Activated CD4-positive, alpha-beta T cell treated with anti-CD3 and anti-CD28 coated beads for 1 hour (primary cell): Measurements from ENCODE around the gene EGFR.

ENCODE experiments used
- DNase-seq: peaks from one replicate; pipeline ENCODE4 v3.0.0-alpha.2; 2020

Gene EGFR

DNA sequence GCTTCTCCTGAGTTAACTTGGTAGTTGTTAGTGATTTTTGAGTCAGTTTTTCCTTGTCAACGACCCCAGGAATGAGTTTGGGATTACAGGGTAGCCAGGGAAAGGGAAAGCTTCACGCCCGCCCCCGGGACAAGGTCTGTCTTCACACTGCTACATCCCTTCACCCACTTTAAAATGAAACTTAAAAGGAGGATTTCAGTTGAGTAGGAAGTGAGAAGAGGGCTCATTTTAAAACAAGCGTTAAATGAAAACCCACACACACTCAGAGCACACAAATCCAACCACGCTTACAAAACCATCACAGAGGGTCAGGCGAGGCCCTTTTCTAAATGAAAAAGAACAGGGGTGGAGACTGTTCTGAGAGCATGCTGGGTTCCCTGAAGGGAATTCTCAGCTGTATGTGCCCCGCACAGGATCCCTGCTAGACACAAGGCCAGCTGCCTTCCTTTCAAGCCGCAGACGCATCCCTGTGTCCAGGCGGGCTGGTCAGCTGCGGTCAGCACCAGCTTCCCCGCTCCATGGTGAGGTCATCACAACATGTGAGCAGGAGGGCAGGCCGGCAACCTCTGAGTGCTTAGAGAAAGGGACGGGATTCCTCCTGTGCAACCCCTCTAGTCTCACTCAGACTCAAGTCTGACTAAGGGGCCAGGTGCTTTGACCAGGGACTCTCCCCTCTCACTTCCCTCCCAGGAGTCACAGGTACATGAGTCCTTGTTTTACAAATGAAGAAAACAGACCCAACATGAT lies 111.8 kb downstream of the EGFR start:
- DNase-seq: no peak

GRCh38 chr7:55131142-55131929 lies 112.5 kb downstream of the EGFR start:
- no peak for DNase-seq

DNA sequence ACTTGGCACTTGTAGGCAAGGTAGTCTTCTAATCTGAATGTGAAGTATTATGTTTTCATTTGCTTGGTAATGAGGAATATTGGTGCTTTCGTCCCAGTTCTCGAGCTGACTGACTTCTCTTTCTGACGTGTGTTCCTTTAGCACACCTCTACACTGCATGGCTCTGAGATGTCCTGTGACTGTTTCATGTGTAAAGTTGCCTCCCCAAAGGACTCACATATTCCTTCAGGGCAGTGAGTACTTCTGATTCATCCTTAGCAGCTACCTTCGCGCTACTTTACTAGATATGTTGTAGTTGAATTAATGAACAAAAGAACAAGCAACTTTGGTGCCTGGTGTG lies 113.7 kb downstream of the EGFR start:
- no peak for DNase-seq

- no peak for DNase-seq
Observed at GRCh38 chr7:55132890-55133551, 114.2 kb downstream of the EGFR start.

DNA sequence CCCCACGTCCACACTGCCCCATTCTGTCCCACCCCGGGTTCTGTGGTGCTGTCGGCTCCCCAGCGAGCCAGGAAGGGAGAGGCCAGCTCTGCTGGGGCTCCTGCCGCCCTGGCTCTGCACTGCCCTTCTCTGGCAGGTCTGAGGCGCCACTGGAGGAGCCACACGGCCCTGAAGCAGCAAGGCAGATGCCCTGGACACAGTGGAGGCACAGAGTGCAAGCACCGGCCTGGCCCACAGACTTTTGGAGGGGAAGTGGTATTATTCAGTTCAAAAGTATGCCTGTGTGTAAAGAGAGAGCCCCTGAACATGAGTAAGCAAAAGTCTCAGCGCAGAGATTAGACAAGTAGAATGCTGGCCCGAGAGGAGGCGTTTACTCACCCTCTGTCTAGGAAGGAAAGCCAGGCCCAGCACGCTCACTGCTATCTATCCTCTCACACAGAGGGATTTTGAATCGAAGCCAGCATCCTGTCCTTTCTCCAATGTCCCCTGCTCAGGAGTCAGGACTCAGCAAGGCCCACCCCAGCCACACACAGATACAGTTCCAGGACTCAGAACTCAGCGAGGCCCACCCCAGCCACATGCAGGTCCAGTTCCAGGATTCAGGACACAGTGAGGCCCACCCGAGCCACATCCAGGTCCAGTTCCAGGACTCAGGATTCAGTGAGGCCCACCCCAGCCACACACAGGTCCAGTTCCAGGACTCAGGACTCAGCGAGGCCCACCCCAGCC lies 115.0 kb downstream of the EGFR start:
- DNase-seq: no peak

DNA sequence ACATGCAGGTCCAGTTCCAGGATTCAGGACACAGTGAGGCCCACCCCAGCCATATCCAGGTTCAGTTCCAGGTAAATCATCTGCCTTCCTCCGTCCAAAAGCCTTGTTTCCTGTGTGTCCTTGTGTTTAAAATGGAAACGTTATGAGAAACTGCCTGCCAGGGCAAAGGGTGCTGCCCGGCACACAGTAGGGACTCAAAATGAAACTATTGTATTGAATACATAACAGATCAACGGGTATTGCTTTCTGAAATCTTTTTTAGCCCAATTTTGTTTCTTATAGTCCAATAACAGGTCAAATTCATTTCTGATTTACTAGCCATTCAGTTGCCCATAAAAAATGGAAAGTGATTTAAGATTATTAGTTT lies 115.5 kb downstream of the EGFR start:
- DNase-seq: no peak

DNA sequence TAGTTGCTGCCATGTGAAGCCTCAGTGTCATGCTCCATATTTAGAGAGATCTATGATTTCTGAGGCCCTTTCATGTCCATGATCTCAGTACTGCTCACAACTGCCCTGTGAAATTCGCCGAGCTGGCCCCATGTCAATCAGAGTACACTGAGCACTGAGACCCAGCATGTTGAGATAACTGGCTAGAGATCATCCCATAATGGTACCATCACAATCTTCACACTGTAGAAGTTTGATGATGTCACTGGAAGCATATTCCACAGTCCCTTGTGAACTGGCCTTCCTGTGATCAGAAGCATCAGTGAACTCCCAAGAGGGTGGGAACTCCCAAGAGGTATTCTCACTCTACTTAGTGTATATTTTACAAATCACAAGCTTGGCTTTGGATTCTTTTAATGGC lies 116.0 kb downstream of the EGFR start:
- DNase-seq: no peak

DNA sequence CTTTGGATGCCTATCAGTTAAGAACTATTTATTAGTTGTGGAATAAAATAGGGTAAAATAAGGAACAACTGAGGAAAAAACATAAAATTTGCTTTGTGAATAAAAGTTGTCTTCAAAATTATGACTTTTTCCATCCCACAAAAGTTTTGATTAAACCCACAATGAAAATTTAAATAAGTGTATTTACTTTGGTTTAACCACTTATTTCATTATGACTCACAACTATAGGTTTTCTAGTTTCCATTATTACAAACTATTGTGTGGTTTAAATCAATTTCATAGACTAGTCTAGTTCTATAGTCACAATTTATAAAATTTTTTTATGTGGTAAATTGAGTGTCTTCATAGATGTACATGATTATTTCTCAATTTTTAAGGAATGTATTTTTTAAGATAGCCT lies 116.6 kb downstream of the EGFR start:
- no peak for DNase-seq

DNA sequence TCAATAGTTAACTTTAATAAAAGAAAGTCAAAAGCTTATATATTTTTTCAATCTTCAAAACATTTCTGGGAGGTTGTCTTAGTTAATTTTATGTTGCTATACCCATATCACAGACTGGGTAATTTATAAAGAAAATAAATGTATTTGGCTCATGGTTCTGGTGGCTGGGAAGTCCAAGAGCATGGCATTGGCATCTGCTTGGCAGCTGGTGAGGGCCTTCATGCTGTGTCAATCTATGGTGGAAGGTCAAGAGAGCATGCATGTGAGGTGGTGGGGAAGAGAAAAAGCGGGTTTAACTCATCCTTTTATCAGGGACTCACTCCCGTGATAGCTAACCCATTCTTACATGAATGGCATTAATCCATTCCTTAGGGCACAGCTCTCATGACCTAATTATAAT lies 119.8 kb downstream of the EGFR start:
- DNase-seq: no peak

DNA sequence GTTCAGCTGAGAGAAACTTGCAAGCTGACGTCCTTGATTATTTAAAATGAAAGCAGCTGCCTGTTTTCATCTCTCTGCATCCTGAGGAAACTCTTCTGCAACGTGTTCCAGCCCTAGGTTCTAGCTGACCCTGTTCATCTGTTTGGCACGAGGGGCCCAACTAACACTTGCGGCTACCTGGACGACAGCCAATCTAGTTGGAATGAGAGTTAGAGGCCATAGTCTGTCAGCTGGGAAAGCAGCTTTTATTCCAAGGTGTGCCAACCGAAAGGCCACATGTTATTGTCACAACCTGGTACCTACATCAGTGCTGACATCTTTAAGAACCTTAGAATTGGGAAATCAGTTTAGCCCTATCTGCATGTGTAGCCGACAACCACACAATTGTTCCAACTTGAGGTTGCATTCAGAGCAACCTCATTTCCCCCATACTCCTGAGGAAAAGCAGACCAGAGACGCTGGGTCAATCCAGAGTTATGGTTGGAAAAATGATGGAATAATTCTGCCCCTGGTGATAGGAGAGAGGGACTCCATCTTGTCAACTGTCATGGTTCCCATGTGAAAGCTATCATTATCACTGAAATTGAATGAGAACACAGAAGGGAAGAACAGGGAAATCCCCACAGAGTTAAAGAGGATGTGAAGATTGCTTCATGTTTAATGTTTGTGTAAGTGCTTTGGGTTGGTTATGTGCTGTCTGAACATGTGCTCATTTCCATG lies 121.6 kb downstream of the EGFR start:
- no peak for DNase-seq

DNA sequence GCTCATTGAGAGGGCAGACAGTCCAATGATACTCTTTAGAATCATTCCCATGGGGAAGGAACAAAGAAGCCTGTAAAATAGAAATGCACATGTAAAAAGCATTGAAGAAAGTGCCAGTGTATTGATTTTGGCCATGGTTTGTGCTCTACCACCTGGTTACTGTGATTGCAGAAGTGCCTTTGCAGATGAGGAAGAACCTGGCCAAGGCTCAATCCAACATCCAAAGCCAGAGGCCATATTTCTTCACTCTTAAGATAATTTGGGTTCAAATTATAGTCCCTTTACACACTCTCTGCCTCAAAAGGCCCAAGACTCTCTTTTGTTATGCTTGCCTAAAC lies 122.1 kb downstream of the EGFR start:
- no peak for DNase-seq

DNA sequence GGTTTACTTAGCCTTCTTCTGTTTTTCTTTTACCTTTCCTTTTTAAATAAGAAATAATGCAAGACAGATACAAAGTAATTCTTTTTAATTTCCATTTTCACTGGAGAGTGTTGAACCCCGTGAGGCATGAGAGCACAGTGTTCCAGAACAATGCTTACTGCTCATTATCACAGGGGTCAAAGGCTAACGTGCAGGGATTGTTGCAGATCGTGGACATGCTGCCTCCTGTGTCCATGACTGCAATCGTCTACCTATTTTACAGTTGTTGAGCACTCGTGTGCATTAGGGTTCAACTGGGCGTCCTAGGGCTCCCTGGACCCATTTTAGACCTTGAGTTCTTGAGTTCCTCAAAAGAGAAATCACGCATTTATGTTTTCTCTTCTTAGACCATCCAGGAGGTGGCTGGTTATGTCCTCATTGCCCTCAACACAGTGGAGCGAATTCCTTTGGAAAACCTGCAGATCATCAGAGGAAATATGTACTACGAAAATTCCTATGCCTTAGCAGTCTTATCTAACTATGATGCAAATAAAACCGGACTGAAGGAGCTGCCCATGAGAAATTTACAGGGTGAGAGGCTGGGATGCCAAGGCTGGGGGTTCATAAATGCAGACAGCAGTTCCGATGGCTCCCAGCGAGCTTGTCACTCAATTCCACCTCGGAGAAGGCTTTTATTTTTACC lies 124.2 kb downstream of the EGFR start:
- no peak for DNase-seq

DNA sequence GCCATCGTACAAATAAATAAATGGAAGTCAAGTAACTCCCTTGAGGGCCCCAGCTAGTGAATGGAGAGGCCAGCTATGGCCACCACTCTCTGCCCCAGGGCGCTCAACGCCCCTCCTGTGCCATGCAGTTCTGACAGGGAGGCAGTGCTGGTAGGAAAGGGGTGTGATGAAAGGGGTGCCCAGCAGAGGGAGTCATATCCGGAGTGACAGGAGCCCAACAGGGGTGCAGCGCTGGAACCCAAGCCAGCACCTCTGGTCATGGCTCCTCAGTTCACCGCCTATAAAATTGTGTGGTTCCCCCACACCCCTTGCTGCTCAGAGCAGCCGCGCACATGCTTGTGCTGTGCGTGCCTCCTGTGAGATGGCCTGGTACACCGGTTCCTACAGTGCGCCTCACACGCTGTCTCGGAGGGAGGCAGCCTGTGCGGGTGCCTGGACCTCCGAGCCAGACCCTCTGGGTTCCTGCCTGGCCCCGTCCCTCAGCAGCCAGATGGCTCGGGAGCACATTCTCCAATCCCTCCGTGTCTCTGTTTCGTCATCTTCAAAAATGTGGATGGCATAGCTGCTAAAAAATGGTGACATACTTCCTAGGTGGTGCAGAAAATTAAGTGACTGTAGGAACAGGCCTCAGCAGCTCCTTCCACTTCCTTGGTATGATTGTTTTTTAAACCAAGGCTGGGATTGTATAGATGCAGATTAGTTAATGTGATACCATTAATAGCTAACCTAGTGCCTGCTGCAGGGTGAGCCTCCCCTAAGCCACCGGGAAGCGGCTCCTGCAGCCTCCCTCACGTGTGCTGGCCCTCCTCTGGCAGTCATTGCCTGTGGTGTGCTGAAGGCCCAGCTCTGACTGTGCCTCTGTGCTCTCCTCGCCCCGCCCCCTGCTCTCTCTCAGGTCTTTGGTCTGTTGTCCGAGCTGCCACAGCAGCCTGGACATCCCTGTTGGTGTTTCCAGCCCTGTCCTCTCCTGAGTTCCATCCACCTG lies 125.8 kb downstream of the EGFR start:
- no peak for DNase-seq

GRCh38 chr7:55145606-55146005 lies 126.8 kb downstream of the EGFR start:
- no peak for DNase-seq

DNA sequence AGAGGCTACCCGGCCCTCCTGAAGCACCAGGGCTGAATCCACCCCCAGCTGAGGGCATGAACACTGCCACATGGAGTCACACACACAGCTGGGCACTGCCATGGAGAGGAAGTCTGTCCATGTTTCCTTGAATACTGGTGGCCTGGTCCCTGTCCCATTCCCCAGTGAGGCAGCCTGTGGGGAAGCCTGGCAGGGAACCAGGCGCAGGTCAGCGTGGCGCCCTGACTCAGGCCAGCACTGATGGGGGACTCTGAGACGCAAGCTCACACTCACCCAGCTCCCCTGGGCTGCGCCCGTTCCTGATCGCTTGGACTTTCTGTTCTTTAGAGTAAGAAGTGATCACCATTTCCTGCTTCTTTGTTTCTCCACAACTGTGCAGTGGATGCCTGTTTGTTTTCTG lies 128.3 kb downstream of the EGFR start:
- DNase-seq: no peak

- no peak for DNase-seq
Observed at GRCh38 chr7:55147736-55148135, 128.9 kb downstream of the EGFR start.

GRCh38 chr7:55148571-55148970 lies 129.8 kb downstream of the EGFR start:
- DNase-seq: no peak

- no peak for DNase-seq
Observed at GRCh38 chr7:55149001-55149400, 130.2 kb downstream of the EGFR start.

DNA sequence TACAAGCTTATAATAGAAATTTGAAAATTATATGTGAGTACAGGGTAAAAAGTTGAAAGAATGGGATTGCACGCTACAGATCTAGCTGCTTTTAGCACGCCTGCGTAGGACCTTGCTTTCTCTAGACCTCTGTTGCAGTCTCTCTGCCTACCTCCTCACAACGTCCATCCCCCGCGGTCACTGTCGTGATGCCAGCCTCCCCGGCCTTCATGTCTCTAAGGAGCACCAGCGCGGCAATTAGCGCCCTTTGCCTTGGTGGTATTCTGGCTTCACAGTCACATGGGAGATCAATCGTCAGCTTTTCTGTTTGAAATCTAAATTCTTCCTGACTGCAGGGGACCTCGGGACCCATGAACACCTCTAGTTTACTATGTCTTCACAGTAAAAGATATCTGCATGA lies 131.3 kb downstream of the EGFR start:
- no peak for DNase-seq

GRCh38 chr7:55150709-55151451 lies 132.1 kb downstream of the EGFR start:
- no peak for DNase-seq
